SH-SY5Y (cell line): ENCODE data around the gene ADCY7.

Experiments
- GATA2 ChIP-seq: IDR thresholded peaks from 2 replicates; pipeline ENCODE4 v1.6.1; 2011; ENCODE audit warnings: mild to moderate bottlenecking, low read depth, low read length
- GATA3 ChIP-seq: IDR thresholded peaks from 2 replicates; pipeline ENCODE4 v1.6.1; 2011; ENCODE audit warnings: low read depth, mild to moderate bottlenecking, low read length, moderate library complexity

The ADCY7 gene

GRCh38 chr16:50290856-50291255 is 24.5 kb downstream of the ADCY7 start:
- TF ChIP-seq GATA2, result no peak

GRCh38 chr16:50291719-50292565 is 25.6 kb downstream of the ADCY7 start:
- TF ChIP-seq GATA3 (no peak), GATA2 (no peak)

- TF ChIP-seq GATA3, result no peak
- TF ChIP-seq GATA2, result no peak
These were observed 26.2 kb downstream of the ADCY7 start for GRCh38 chr16:50292566-50292948.

- no peak for TF ChIP-seq GATA2
- TF ChIP-seq GATA3, result no peak
These were observed 26.9 kb downstream of the ADCY7 start for GRCh38 chr16:50293041-50293783.

GRCh38 chr16:50293994-50294855 is 27.9 kb downstream of the ADCY7 start:
- TF ChIP-seq GATA2 (no peak), GATA3 (no peak)

- no peak for TF ChIP-seq GATA2
- no peak for TF ChIP-seq GATA3
These were observed 28.6 kb downstream of the ADCY7 start for GRCh38 chr16:50294955-50295354.

GRCh38 chr16:50295541-50296132 is 29.3 kb downstream of the ADCY7 start:
- TF ChIP-seq GATA3 (no peak), GATA2 (no peak)

GRCh38 chr16:50296807-50297206 is 30.5 kb downstream of the ADCY7 start:
- no peak for TF ChIP-seq GATA2

GRCh38 chr16:50297301-50298074 is 31.1 kb downstream of the ADCY7 start:
- no peak for TF ChIP-seq GATA2
- no peak for TF ChIP-seq GATA3

- TF ChIP-seq GATA3 (no peak), GATA2 (no peak)
These were observed 31.7 kb downstream of the ADCY7 start for GRCh38 chr16:50298075-50298460.

- TF ChIP-seq GATA2, result no peak
- no peak for TF ChIP-seq GATA3
These were observed 32.5 kb downstream of the ADCY7 start for GRCh38 chr16:50298591-50299507.

- TF ChIP-seq GATA3 (no peak), GATA2 (no peak)
These were observed 33.3 kb downstream of the ADCY7 start for GRCh38 chr16:50299508-50300105.
